Mucosa of gallbladder (tissue), 1 donor: ENCODE results near the gene ATXN1. TPM values are rescaled to one million over a fixed set of nuclear protein-coding genes. Genes with fewer than 3 reads are reported as not detected.
"Not testable (repeated sequence)": the region's sequence is repeated elsewhere in the genome, so short reads cannot be mapped to it uniquely, and the experiment has no call there.

Experiments used
- DNase-seq: peaks from one replicate; pipeline ENCODE4 v3.0.0-alpha.2; 2020; ENCODE audit warnings: low spot score
- total RNA-seq: library from RNA; stranded (reverse); gene quantifications from one replicate; pipeline ENCODE4 v1.2.1, GENCODE V29; 2021
- donor health status: DM: no; HTN: no; CAD: no.

The ATXN1 gene
- total RNA-seq, 1 donor from 2014 or later, result 71.0 TPM

GRCh38 chr6:16414205-16414604, 347.1 kb downstream of the ATXN1 start:
- DNase-seq, result no peak

DNA sequence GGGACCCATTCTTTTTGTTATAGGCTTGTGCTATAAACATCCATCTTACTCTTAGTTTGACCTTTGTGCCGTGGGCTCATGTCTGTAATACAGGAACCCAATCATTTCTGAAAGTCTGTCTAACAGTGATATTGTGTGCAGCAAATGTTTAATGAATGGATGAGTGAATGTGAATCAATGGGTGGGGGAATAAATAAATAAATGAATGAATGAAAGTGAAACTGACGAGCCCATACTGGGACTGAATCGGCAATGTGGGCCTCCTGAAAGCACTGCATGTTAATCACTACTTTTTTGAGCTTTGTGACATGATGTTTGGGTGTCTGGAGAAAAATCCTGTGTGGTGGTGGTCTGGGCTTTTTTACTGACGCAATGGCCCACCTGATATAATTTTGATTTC, 347.9 kb downstream of the ATXN1 start:
- no peak for DNase-seq

DNA sequence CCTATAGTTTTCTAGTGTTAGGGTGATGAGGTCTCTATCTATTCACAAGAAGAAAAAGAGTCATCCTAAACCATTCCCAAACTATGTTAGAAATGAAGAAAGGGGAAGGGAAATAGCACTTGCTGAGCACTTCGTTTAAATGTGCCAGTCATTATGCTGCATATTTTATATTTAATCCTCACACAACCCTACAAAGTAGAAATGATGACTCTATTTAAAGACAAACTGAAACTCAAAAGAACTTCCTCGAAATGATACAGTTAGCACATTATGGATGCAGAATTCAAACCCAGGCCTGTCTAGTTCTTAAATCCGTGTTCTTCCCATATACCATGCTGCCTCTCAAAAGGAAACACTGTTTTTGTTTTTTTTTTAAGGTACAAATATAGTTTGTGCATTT, 348.3 kb downstream of the ATXN1 start:
- no peak for DNase-seq

GRCh38 chr6:16412171-16412570, 349.1 kb downstream of the ATXN1 start:
- no peak for DNase-seq

GRCh38 chr6:16409531-16410441, 351.5 kb downstream of the ATXN1 start:
- DNase-seq, result peak; percentile 60

DNA sequence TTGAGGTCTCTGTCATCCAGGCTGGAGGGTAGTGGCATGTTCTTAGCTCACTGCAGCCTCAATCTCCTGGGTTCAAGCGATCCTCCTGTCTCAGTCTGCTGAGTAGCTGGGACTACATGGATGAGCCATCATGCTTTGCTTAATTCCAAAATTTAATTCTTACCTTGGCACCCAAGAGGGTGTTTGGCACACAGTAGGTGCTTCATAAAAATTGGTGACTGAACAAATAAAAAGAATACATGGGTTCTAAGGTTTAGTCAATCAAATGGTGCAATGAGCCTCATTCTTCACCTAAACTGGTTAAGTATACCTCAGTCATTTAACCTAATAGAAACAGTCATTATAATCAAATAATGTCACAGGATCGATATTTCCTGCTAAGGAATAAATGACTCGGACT, 352.5 kb downstream of the ATXN1 start:
- no peak for DNase-seq

DNA sequence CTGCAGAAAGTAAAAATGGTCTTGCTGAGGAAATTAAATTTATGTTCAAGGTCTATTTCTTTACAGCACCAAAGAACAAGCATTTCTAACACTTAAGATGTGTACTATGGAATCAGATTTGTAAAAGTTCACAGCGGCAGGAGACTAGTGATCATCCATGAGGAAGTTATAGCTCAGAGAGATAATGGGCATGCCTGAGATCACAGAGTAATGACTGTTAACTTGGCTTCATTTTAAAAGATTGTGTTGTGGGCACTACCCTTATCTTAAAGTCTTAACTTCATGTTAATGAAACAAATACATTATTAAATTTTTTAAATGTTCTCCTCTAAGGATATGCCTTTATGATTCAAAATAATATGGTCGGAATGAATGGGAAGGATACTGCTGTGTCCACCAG, 354.3 kb downstream of the ATXN1 start:
- no peak for DNase-seq

GRCh38 chr6:16406538-16406937, 354.7 kb downstream of the ATXN1 start:
- DNase-seq, result not testable (repeated sequence)

DNA sequence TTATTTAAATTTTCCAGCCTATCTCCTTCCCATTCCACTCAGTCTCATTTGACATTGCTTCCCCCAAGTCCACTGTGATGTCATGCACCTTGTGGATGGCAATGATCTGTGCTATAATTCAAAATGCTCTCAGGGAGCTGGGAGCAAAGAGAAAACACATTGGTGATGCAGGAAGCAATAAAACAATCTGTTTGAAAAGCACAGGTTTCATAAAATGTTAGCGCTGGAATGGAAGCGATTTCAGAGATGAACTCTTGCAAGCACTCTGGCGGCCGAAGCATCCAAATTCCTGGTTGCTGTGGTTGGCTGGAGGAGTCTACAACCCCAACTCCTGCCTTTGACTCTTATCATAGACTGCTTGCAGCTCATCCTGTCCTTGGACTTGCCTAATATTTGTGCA, 355.9 kb downstream of the ATXN1 start:
- no peak for DNase-seq

DNA sequence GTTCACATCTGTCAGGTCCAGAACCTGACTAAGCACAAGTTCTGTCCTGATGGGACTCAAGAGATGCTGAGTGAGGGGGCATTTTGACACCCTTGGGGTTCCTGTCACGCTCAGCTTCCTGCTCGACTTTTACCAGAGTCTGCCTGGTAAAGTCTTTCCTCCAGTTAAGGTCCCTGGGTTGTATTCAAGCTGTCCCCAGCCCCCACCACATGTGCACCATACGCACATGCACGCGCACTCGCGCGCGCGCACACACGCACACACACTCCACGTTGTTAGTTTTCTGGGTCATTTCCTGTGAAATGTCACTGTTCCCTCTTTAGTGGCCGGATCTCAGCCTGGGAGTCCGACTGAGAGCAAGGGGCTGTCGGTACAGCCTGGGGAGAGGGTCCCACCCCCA, 356.8 kb downstream of the ATXN1 start:
- DNase-seq, result no peak

GRCh38 chr6:16403831-16404230, 357.4 kb downstream of the ATXN1 start:
- DNase-seq, result no peak

- no peak for DNase-seq
Observed at GRCh38 chr6:16402581-16402900, 358.7 kb downstream of the ATXN1 start.

DNA sequence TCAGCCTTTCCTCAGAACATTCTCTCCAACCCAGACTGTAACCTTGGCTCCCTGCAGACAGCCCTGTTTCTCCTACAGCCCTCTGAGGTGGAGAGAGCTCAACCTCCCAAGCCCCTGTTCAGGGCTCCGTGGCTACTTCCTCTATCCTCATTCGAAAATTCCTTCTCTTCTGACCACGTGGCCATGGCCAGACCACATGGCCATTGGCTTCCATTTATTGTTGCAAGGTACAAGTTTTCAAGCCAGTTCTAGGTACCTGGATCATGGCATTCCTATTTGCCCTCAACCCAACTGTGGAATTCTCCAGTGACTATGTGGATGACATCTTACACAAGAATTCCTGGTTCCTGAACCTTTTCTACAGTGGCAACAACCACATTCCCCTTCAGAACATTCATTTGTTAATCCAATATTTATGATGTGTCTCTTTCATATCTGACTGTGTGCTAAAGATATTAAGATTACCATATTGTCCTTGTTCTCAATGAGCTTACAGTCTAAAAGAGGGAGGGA, 361.0 kb downstream of the ATXN1 start:
- no peak for DNase-seq

- DNase-seq, result no peak
Observed at GRCh38 chr6:16399695-16400094, 361.6 kb downstream of the ATXN1 start.

DNA sequence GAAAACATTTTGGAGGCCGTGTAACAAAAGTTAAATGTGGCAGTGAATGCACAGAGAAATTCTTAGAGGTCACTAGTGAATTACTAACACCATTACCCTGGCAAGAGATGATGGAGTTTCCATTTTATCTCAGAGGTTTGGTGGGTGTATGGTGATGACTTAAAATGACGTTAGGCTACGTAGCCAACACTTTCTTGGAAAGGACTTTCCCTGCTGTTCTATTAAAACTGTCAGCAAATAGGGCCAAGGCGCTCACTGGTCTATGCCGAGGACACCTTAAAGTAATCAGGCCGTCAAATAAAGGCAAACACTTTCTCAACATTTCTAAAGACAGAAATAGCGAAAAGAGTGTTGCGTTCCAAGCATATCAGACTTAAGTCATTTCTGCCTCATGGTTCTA, 362.1 kb downstream of the ATXN1 start:
- DNase-seq, result no peak

DNA sequence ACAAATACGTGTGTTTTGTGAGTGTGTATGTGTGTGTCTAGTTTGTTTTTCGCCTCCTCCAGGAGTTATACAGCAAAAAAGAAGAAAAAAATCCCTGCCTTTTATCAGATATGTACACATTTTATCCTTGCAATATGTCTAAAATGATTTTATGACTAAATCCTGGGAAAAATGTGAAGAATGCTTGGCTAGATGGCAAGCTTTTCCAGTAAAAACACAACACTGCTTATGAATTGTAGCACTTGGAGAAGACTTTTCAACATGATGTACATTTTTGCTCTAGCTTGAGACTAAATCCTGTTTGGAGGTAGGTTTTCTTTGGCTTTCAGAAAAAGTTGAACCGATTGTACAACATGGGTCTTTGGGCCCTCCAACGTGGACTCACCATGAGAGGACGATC, 362.7 kb downstream of the ATXN1 start:
- DNase-seq, result no peak

DNA sequence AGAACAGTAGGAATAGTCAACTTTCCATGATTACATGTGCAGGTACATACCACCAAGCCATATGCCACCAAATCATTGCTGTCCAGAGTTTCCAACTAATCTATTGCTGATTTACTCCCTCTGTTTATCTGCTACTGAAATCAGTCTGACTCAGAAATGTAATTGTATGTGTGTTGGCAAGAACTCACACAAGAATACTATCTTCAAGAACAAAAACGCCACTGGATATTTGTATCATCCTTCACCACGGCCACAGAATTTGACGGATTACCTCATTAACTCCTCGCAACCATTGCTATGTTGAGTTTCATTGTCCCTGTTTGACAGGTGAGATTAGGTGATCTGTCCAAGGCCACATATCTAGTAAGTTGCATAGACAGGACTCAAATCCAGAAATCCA, 363.6 kb downstream of the ATXN1 start:
- DNase-seq, result no peak

GRCh38 chr6:16396497-16397319, 364.6 kb downstream of the ATXN1 start:
- no peak for DNase-seq

- DNase-seq, result no peak
Observed at GRCh38 chr6:16394632-16395031, 366.6 kb downstream of the ATXN1 start.

- no peak for DNase-seq
Observed at GRCh38 chr6:16393326-16393725, 367.9 kb downstream of the ATXN1 start.

GRCh38 chr6:16392010-16392409, 369.2 kb downstream of the ATXN1 start:
- DNase-seq, result no peak

DNA sequence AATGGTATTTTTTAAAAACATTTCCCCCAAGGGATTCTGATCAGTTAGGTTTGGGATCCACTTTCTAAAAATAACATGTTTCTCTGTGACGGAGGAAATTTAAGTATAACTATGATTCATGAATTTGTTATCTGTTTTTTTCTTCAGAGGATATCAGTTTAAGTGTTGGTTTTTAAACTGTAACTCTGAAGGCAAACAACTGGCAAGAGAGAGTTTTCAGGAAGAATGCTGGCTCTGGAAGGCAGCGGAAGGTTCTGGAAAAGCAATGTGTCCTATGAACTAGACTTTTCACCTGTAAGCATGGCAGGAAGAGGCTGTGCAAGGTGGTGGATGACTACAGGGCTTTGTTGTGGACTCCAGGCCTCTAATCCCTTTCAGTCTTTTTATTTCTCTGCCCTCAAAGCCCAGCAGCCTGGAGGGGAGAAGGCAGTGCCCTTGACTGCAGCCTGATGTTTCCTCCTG, 369.8 kb downstream of the ATXN1 start:
- DNase-seq, result no peak
